GM12878 (cell line): Measurements from ENCODE around the gene TMEM86A. TPM values are rescaled to one million over a fixed set of nuclear protein-coding genes. Genes with fewer than 3 reads are reported as not detected.

Experiments
- ATAC-seq: fragments of 200-7000 bp; cut with Tn5 transposase; 3 replicates; pipeline ENCODE4 v1.9.1; 2020; ENCODE audit warnings: mild to moderate bottlenecking, moderate library complexity
- BruUV-seq: library from RNA; stranded (reverse); fragments of 400-500 nt; replicated peaks from 2 replicates; lab custom pipeline; 2021; lab: Mats Ljungman, UMichigan
- CTCF ChIA-PET: fragments of 300-600 bp; sonication (Branson Sonifier 250); formaldehyde crosslinking; extraction: SDS; loops from one replicate; lab custom pipeline; 2021; ENCODE audit warnings: inconsistent platforms; lab: Yijun Ruan, JAX
- POLR2A ChIA-PET: fragments of 350-600 bp; formaldehyde crosslinking; extraction: SDS; loops from one replicate; lab custom pipeline; 2021; ENCODE audit warnings: inconsistent platforms; lab: Charles Lee
- RAD21 ChIA-PET: fragments of 300-600 bp; sonication (Branson Sonifier 250); formaldehyde crosslinking; loops from one replicate; lab custom pipeline; 2023; ENCODE audit warnings: antibody characterized with exemption; ENCODE audit not compliant: unreplicated experiment; lab: Charles Lee
- SMC1A ChIA-PET: fragments of 300-600 bp; sonication (Branson Sonifier 250); formaldehyde crosslinking; loops from one replicate; lab custom pipeline; 2023; ENCODE audit not compliant: unreplicated experiment, uncharacterized antibody; lab: Charles Lee
- DNase-seq: peaks from one replicate; pipeline ENCODE4 v3.0.0-alpha.2; 2011; ENCODE audit warnings: low read depth, low spot score
- FAIRE-seq: peaks from 3 replicates; lab custom pipeline; 2011; peaks lifted over from hg19 to GRCh38; lab: Jason Lieb, UNC
- H2AFZ ChIP-seq: 2 replicates; pipeline ENCODE4 v1.6.0; 2011; ENCODE audit warnings: low read depth, low read length, control low read depth; ENCODE audit not compliant: control insufficient read depth
- H3K27ac ChIP-seq: 2 replicates; pipeline ENCODE4 v1.5.1; 2011; ENCODE audit warnings: control low read depth; ENCODE audit not compliant: control insufficient read depth, insufficient read depth
- H3K27me3 ChIP-seq, 2 experiments: replicated peaks in 1 of 2; 2 replicates each; pipeline versions ENCODE4 v1.6.0 to v1.6.1; 2011; ENCODE audit warnings: low read length in 1 of 2; ENCODE audit not compliant: control insufficient read depth in 2 of 2, insufficient read depth in 2 of 2
- H3K36me3 ChIP-seq, 2 experiments: 2 replicates each; pipeline ENCODE4 v1.5.1; 2011; ENCODE audit warnings: low read length in 1 of 2; ENCODE audit not compliant: control insufficient read depth in 2 of 2, insufficient read depth in 2 of 2
- H3K4me1 ChIP-seq: 2 replicates; pipeline ENCODE4 v1.6.1; 2011; ENCODE audit warnings: mild to moderate bottlenecking, low read length, moderate library complexity, mixed read lengths; ENCODE audit not compliant: control insufficient read depth, insufficient read depth
- H3K4me2 ChIP-seq: 2 replicates; pipeline ENCODE4 v1.6.0; 2011; ENCODE audit warnings: control low read depth; ENCODE audit not compliant: control insufficient read depth, insufficient read depth
- H3K4me3 ChIP-seq: fragments of 200-600 bp; sonication (generic); 2 replicates; pipeline ENCODE4 v1.5.1; 2016
- H3K79me2 ChIP-seq: 2 replicates; pipeline ENCODE4 v1.6.0; 2011; ENCODE audit warnings: low read length; ENCODE audit not compliant: control insufficient read depth, insufficient read depth
- H3K9ac ChIP-seq: 2 replicates; pipeline ENCODE4 v1.8.0; 2011; ENCODE audit warnings: low read length, control low read depth, mixed read lengths; ENCODE audit not compliant: control insufficient read depth, insufficient read depth
- H3K9me3 ChIP-seq: replicated peaks from 3 replicates; pipeline ENCODE4 v1.5.1; 2011; ENCODE audit warnings: mild to moderate bottlenecking, low read length; ENCODE audit not compliant: control insufficient read depth, insufficient read depth
- H4K20me1 ChIP-seq: 2 replicates; pipeline ENCODE4 v1.6.0; 2011; ENCODE audit not compliant: control insufficient read depth, insufficient read depth
- CBX5 ChIP-seq: sonication (generic); IDR thresholded peaks from 2 replicates; pipeline ENCODE4 v1.6.1; 2016; ENCODE audit warnings: low read depth, moderate library complexity, mild to moderate bottlenecking, inconsistent platforms
- CEBPZ ChIP-seq: fragments of 150-350 bp; IDR thresholded peaks from 2 replicates; pipeline ENCODE4 v1.6.1; 2016; ENCODE audit warnings: low read depth, low read length
- CTCF ChIP-seq, 3 experiments: IDR thresholded peaks in 2 of 3; conservative IDR thresholded peaks in 1 of 3; 2 replicates each; pipeline ENCODE4 v1.5.1; 2011; ENCODE audit warnings: low read depth in 3 of 3, low read length in 3 of 3, mild to moderate bottlenecking in 3 of 3, control low read depth in 2 of 3, moderate library complexity in 2 of 3, inconsistent platforms in 1 of 3, mixed read lengths in 1 of 3; ENCODE audit not compliant: control insufficient read depth in 2 of 3, insufficient read depth in 1 of 3; ENCODE audit errors: extremely low read depth in 1 of 3
- EED ChIP-seq: sonication (generic); IDR thresholded peaks from 2 replicates; pipeline ENCODE4 v1.6.1; 2016; ENCODE audit warnings: antibody characterized with exemption, low read depth
- HDAC6 ChIP-seq: fragments of 200-600 bp; sonication (generic); IDR thresholded peaks from one replicate; pipeline ENCODE4 v1.8.0; 2017; ENCODE audit warnings: antibody characterized with exemption; ENCODE audit not compliant: unreplicated experiment
- POLR2A ChIP-seq: IDR thresholded peaks from 2 replicates; pipeline ENCODE4 v1.6.1; 2011; ENCODE audit warnings: low read depth, mild to moderate bottlenecking, low read length
- RAD21 ChIP-seq: IDR thresholded peaks from 2 replicates; pipeline ENCODE4 v1.6.1; 2011; ENCODE audit warnings: mild to moderate bottlenecking, low read depth, low read length, moderate library complexity; ENCODE audit not compliant: insufficient read depth
- SMC3 ChIP-seq: IDR thresholded peaks from 2 replicates; pipeline ENCODE4 v1.6.1; 2011; ENCODE audit warnings: low read length, improper control_type of control experiment, borderline replicate concordance
- WGBS: methylation state at CpG from one replicate; pipeline ENCODE4 v1.1.6; 2016; ENCODE audit warnings: low lambda C conversion rate; ENCODE audit not compliant: insufficient replicate concordance, insufficient coverage; ENCODE audit errors: missing lambda C conversion rate; 5-methylcytosine and 5-hydroxymethylcytosine counted together
- in situ Hi-C: fragments of 300-500 bp; cut with MboI; formaldehyde crosslinking; loops from 9 replicates; pipeline ENCODE4 v1.14.3; 2018; ENCODE audit warnings: mixed read lengths
- intact Hi-C: fragments of 100-400 bp; cut with micrococcal nuclease; formaldehyde crosslinking; loops from one replicate; pipeline ENCODE4 v1.14.2; 2022; ENCODE audit not compliant: unreplicated experiment
- polyA plus RNA-seq, 11 experiments: library from polyadenylated mRNA; depleted of rRNA in 4 of 11; unstranded in 6 of 11; stranded (reverse) in 5 of 11; fragments of >200 nt; fragmentation: Nextera tagmentation in 4 of 11; fragmentation: Illumina TruSeq in 1 of 11; extraction: Ambion mirVana in 4 of 11; extraction: Trizol in 1 of 11; gene quantifications; 1 replicate in 1 of 11; 2 replicates in 10 of 11; pipeline versions ENCODE4 v1.2.1 to v1.2.3, GENCODE V29; 2011 to 2016; ENCODE audit warnings: inconsistent platforms in 2 of 11, missing spikeins in 2 of 11, low read depth in 1 of 11
- total RNA-seq, 4 experiments: library from RNA; depleted of rRNA in 3 of 4; stranded (reverse); fragments of >200 nt in 3 of 4; fragmentation: Illumina TruSeq in 1 of 4; extraction: Trizol in 1 of 4; gene quantifications; 2 replicates each; pipeline versions ENCODE4 v1.2.1 to v1.2.3, GENCODE V29; 2013 to 2021

TMEM86A gene
- total and polyA plus RNA-seq, 10 of the 15 experiments (the other 5 are each of a cell fraction or from before 2014, with no cell fraction given), result 0.01 to 0.11 (median 0.06) TPM; not detected in 7

- Histone ChIP-seq H3K9ac (no peak overlapping the region), H3K4me1 (no peaks in the 10 kb centered on the region), H3K27me3 (no peaks in the 10 kb centered on the region), H3K36me3 (no peaks in the 10 kb centered on the region), H3K4me2 (peak overlapping the region; percentile 19; the same call in 1 of the 2 replicates), H3K4me3 (no peak overlapping the region; the same call in 1 of the 2 replicates), H4K20me1 (no peaks in the 10 kb centered on the region), H3K9me3 (peaks cover 2% of the 10 kb centered on the region; the same call in 2 of the 3 replicates), H2AFZ (peak overlapping the region; percentile 54), H3K79me2 (no peaks in the 10 kb centered on the region), H3K27ac (no peak overlapping the region)
- in situ Hi-C loops, result loop anchor here (5.0 kb wide), 1 partner anchor 114 kb away; no protein-coding TSS in a partner anchor
- POLR2A ChIA-PET, result interaction anchor here (0.6 kb wide), 1 partner anchor 48 kb away, joined by 3 read pairs; no protein-coding TSS in a partner anchor
- no peak for FAIRE-seq
- SMC1A ChIA-PET, result interaction anchor here (1.0 to 4.6 kb wide), 13 partner anchors 11 to 407 kb away, joined by 3 to 33 read pairs (median 5); no protein-coding TSS in a partner anchor
- DNase-seq, result peak; percentile 20
- 32% methylated on average over 18 of the region's 19 CpGs for WGBS
- intact Hi-C loops, result loop anchor here (1.0 to 10.0 kb wide), 3 partner anchors 111 to 536 kb away; partner anchors contain the start of gene SAA2
- CTCF ChIA-PET, result interaction anchor here (0.6 to 6.7 kb wide), 22 partner anchors 15 to 649 kb away, joined by 3 to 86 read pairs (median 4); partner anchors contain the start of gene SPTY2D1
- BruUV-seq, result no TSS peak
- RAD21 ChIA-PET, result interaction anchor here (0.6 to 2.2 kb wide), 4 partner anchors 63 to 142 kb away, joined by 3 to 11 read pairs (median 3); no protein-coding TSS in a partner anchor
- peak; percentile 94 for ATAC-seq
- 0 out of 2 replicates have a peak, but pooled peaks have one; percentile 28 for TF ChIP-seq CBX5
- no peak for TF ChIP-seq CEBPZ
- peak; percentile 87 for TF ChIP-seq RAD21
- peak; percentile 57; the same call in 1 of the 2 replicates for TF ChIP-seq POLR2A
- TF ChIP-seq HDAC6, result no peak
- TF ChIP-seq CTCF (IDR thresholded peaks at IDR 0.05 in 2 of 3, conservative IDR thresholded peaks at IDR 0.05 in 1 of 3; ENCODE audit: control insufficient read depth in 2 of 3, extremely low read depth in 1 of 3, insufficient read depth in 1 of 3, low read depth in 3 of 3, low read length in 3 of 3), result peak; percentile 73 to 86 (median 75)
- TF ChIP-seq SMC3, result peak; percentile 80
- peak; percentile 30; the same call in 1 of the 2 replicates for TF ChIP-seq EED
Observed at GRCh38 chr11:18650859-18651557, 47.6 kb upstream of the TMEM86A start.
